ENCODE data around the gene SMIM44.
"Not testable (repeated sequence)": the region's sequence is repeated elsewhere in the genome, so short reads cannot be mapped to it uniquely, and the experiment has no call there.

SMIM44 gene

DNA sequence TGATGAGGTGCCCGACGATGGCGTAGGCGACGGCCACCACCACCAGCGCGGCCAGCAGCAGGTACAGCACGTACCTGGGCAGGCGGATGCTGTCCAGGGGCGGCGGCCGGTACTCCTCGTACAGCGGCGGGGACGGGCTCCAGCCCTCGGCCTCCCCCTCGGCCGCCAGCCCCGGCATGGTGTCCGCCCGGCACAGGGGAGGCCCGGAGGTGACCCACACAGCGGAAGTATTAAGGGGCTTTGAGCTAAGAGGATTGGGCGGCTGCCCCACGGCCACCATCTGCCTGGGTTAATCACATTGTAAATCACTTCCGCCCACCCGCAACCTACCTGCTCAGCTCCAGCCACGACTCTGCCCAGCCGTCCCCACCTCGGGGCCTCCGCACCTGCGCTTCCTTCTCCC is at the start of gene SMIM44:
Gene SMIM44 (minus strand): TSS at position 216 of the 403 bp plus-strand sequence. CDS start 38 bp downstream, at position 178.
- no peak for DNase-seq

DNA sequence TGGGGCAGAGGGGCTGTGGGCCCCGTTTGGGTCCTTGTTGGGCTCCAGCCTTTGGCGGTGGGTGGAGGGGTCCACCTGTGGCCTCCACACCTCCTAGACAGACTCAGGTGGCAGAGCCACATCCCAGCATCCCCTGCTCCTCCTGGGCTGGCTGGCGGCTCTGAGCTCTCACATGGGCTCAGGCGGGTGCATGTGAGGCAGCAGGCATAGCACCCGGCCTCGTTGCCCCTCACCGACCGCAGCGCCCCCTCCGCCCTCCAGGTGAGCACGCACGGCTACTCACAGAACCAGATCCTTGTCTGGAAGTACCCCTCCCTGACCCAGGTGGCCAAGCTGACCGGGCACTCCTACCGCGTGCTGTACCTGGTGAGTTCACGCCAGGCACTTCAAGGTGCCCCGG is 49.8 kb upstream of the SMIM44 start:
- DNase-seq: no peak

DNA sequence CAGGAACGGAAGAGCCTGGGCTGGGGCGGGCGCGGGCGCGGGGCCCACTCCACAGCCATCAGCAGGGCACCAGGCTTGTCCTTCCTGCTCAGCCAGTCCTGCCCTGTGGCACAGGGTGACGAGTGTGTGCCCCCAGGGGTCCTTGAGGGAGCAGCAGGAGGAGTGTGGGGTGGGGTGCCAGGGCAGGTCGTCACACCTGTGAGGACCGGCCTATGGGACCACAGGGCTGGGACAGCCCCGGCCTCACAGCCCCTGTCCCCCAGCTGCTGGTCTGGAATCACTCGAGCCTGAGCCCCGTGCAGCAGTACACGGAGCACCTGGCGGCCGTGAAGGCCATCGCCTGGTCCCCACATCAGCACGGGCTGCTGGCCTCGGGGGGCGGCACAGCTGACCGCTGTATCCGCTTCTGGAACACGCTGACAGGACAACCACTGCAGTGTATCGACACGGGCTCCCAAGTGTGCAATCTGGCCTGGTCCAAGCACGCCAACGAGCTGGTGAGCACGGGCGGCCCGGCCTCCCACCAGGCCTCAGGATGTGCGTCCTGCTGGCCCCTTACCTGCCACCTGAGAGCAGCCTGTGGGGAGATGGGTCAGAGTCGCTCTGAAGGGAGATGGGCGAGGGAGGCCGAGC is 49.0 kb upstream of the SMIM44 start:
- DNase-seq: no peak

DNA sequence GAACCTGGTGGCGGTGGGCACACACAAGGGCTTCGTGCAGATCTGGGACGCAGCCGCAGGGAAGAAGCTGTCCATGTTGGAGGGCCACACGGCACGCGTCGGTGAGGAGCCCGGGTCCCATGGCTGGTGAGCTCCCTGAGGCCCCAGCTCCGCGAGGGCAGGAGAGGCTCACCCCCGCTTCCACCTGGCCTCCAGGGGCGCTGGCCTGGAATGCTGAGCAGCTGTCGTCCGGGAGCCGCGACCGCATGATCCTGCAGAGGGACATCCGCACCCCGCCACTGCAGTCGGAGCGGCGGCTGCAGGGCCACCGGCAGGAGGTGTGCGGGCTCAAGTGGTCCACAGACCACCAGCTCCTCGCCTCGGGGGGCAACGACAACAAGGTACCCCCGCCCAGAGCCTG is 48.5 kb upstream of the SMIM44 start:
- DNase-seq: no peak

DNA sequence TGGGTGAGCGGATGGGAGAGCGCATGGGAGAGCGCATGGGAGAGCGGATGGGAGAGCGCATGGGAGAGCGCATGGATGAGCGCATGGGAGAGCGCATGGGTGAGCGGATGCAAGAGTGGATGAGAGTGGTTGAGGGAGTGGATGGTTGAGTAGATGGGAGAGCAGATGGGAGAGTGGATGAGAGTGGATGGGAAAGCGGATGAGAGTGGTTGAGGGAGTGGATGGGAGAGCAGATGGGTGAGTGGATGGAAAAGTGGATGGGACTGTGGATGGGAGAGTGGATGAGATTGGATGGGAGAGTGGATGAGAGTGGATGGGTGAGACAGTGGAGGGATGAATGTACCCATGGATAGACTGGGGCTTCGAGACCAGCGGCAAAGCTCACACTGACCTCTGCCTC is 47.1 kb upstream of the SMIM44 start:
- no peak for DNase-seq

DNA sequence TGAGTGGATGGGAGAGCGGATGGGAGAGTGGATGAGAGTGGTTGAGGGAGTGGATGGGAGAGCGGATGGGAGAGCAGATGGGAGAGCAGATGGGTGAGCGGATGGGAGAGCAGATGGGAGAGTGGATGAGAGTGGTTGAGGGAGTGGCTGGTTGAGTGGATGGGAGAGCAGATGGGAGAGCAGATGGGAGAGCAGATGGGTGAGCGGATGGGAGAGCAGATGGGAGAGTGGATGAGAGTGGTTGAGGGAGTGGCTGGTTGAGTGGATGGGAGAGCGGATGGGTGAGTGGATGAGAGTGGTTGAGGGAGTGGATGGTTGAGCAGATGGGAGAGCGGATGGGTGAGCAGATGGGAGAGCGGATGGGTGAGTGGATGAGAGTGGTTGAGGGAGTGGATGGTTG is 46.1 kb upstream of the SMIM44 start:
- not testable (repeated sequence) for DNase-seq

DNA sequence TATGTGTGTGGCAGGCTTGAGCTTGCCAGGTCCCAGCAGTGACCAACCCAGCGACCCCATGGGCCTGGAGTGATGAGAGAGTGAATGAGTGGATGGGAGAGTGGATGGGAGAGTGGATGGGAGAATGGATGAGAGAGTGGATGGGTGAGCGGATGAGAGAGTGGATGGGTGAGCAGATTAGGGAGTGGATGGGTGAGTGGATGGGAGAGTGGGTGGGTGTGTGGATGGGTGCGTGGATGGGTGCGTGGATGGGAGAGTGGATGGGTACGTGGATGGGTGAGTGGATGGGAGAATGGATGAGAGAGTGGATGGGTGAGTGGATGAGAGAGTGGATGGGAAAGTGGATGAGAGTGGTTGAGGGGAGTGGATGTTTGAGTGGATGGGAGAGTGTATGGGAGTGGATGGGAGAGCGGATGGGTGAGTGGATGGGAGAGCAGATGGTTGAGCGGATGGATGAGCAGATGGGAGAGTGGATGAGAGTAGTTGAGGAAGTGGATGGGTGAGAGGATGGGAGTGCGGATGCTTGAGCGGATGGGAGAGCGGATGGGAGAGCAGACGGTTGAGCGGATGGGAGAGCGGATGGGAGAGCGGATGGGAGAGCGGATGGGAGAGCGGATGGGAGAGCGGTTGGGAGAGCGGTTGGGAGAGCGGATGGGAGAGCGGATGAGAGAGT is 45.4 kb upstream of the SMIM44 start:
- DNase-seq: no peak

DNA sequence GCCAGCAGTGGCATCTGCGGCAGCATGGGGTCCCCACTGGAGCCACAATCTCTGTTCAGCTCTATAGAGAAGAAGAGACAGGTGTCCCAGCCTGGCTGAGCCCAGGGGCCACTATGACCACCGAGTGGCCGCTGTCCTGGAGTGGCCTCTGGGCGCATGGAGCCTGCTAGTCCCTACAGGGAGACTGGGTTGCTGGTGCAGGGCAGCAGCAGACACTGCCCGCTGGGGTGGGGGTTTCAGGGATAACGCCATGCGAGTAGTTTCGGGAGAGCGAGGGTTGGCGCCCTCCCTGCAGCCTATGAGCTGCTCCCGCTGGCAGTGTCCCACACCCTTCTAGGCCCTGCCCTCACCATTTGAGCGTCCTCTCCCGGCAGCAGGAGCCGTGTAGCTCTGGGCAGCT is 44.8 kb upstream of the SMIM44 start:
- no peak for DNase-seq

DNA sequence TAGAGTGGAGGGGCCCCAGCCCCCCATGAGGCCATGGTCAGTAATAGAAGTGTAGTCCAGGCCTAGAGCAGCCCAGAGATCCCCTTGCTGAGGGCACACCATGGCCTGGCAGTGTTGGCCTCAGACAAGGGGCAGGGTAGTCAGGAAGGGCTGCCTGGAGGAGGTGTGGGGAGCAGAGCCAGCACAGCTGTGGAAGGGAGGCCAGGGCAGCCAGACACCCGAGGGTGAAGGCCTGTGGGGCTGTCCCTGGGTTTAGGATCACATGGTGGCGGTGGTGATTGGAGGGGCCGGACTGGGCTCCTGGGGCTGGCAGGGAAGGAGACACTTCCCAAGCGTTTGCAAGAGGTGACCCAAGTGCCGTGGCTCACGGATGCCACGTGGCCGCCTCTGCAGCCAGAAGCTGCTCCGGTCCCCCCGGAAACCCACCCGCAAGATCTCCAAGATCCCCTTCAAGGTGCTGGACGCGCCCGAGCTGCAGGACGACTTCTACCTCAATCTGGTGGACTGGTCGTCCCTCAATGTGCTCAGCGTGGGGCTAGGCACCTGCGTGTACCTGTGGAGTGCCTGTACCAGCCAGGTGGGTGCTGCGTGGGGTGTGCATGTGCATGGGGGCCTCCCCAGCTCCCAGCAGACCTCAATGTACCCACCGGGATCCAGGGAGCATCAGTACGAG is 44.1 kb upstream of the SMIM44 start:
- DNase-seq: no peak

DNA sequence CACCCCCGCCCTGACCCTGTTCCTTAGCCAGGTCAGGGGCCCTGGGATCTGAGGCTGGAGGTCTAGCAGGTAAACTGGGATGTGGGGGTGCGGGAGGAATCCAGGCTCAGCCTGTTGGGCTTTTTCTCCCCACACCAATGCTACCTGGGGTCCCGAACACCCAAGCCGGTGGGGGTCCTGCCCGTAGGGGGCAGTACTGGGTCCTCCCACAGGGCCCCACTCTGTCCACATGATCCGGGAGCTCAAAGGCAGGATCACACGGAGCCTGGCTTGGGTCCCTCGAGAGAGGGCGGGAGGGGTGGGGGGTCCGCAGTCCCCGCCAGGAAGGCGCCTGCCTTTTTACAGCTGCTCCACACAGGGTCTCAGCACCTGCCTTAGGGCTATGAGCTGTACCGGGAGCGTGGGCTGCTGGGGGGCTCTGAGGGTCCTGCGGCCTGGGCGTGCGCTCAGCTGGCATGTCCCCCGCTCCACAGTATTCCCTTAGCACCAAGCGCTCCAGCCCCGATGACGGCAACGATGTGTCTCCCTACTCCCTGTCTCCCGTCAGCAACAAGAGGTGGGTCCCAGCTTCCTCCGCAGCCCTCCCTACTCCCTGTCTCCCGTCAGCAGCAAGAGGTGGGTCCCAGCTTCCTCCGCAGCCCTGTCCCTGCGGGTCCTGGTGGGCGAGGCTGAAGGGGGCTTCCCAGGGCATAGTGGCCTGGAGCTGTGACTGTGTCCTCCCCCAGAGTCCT is 43.4 kb upstream of the SMIM44 start:
- DNase-seq: no peak

DNA sequence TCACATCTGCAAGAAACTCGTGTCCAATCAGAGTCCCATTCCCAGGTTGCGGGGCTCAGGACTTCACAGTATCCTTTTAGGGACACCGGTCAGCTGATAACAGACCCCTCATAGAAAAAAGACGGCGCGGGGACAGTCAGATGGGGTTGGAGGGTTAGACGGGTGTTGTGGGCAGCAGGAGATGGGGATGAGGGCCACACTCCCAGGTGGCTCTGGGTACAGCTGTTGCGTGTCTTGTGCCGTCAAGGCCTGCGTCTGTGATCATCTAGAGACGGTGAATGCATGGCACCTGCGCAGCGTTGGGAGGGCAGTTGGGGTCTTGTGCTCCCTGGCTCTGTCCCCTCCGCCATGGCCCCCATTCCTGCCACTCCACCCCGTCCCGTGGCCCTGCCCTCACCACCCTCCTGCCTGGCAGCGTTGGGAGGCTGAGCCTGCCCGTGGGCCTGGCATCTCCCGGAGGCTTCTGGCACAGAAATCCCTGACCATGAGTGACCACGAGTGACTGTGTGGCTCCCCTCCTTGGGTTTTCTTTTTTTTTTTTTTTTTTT is 41.7 kb upstream of the SMIM44 start:
- DNase-seq: no peak

DNA sequence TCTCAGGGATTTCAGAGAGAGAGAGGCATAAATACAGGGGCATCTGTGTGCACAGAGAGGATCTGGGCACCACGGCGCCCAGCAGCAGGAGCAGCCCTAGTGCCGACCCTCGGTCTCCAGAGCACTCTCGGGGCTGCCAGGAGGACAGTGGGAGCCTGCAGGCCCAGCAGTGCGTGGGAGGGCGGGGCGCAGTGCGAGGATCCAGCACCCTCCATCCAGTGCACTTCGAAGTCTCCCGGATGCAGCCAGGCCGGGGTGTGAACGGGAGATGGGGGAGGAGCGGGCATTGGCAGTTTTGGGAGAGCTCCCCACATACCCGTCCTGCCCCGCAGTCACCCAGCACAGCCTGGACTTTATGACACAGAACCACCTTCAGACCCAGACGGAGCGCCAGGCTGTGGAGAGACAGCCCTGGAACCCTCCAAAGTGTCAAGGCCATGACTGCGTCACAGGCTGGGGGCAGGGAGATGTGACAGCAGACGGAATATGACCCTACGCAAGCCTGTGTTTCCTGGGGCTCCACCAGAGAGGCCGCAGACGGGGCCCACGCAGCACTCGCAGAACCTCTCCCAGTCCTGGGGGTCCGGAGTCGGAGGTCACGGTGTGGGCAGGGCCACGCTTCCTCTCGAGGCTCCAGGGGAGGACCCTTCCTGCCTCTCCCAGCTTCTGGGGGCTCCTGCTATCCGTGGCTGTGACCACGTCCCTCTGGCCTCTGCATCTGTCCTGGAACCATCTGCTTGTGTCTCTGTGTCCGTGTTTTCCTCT is 41.0 kb upstream of the SMIM44 start:
- DNase-seq: no peak

DNA sequence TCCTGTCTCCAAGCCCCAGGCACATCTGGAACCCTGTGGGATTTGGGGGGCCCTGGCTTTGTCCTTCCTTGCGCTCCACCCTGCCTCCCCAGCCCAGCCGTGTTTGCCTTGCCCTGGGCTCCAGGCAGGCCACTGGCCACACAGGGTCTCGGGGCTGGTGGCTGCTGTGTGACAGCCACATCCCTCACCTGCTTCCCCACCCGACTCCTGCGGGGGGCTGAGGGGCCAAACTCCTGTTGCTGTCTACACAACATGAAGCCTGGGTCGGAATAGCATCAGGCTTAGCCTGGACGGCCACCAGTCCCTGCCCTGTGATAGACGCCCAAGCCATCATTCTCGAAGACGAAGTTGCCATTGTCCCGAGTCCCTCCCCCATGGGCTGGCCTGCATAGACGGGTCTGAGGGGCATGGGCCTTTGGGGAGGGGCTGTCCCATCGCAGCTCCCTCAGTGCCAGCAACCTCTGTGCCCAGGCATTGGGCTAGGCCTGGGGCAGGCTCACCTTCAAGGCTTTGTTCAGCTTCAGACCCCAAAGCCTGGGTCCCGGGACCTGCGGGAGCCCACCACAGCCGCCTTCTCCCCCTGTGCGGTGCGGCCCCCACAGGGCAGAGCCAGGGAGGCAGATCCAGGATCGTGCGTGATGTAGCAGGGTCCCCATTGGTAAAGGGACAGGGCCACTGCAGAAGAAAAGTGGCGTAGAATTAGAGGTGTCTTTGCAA is 40.3 kb upstream of the SMIM44 start:
- no peak for DNase-seq

DNA sequence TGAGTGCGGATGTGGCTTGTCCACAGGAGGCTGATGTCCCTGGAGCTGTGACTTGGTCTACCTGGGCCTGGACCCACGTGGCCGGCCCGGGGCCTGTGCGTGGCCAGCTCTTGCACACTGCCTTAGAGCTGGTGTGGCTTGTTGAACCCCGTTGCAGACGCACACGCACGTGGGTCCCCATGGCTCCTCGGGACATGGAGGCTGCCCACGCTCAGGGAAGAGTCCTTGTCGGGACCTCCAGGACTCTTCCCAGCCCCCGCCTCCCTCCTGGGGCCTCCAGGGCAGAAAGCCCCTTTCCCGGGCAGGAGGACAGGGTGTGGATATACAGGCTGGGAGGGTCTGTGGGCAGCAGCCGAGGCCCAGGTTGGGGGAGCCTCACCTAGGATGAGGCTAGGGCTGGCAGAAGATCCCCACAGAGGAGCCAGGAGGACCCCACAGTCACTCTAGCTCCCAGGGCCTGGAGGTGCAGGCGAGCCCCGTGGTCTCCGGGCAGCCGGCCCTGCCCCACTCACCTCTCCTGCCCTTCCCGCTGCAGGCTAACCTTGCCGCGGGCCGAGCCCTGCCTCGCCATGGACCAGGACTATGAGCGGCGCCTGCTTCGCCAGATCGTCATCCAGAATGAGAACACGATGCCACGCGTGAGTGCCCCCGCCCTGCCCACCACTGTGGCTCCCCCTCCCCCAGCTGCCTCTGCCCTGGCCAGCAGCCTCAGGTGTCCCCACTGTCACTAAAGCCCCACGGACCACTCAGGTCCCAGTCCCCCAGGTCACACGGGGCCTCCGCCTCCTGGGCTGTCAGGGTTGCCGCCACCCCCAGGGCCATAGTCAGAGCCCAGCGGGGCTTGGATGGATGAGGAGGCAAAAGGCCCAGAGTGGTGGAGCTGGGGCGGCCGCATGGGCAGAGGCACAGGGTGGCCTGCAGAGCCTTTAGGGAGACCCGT is 39.5 kb upstream of the SMIM44 start:
- DNase-seq: no peak

DNA sequence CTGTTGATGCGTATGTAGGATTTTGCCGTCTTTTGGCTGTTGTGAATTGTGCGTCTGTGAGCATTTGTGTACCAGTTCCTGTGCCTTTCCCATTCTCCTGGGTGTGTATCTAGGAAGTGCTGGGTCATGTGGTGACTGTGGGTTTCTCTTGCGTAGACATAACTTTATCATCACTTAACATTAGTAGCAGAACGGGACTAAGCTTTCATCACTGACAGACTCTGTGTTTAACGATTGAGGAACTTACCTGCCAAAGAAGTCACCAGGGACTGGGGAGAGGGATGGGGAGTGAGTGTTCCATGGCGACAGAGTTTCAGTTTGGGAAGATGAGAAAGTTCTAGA is 37.8 kb upstream of the SMIM44 start:
- no peak for DNase-seq

DNA sequence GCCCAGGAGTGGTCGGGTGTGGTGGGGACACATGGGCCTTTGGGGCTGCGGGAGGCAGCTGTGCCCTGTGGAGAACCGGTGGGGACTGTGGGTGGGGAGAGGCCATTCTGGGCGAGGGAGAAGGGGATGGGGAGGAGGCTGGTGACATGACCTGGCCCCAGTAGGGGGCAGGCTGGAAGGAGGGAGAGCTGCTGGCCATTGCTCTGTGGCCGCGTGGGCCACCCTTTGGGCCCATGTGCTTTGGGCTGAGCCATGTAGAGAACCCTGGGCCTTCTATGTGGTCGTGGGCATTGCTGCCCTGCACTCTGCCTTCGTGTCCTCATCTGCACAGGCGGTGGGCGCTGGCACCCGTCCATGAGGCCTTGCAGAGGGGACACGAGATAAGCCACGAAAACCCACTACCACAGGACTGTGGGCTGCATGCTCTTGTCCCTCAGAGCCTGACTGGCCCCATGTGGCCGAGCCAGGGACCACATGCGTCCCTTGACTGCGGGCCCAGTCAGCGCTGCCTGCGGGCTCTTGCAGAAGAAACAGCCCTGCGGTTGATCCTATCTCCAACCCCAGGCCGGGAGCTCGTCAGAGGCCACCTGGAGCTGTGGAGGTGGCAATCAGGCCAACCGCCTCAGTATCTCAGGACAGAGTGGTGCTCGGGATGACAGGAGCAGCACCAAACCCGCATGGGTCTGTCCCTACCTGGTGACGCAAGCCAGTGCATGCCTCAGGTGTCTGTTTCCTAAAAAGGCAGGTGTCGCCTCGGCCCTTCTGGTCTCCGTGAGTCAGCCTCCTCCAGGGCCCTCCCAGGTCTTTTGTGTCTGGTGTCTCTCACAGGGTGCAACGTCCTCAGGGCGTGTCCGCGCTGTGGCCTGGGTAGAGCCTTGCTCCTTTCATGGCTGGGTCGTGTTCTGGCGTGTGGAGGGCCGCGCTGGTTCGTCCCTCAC is 37.2 kb upstream of the SMIM44 start:
- DNase-seq: no peak

DNA sequence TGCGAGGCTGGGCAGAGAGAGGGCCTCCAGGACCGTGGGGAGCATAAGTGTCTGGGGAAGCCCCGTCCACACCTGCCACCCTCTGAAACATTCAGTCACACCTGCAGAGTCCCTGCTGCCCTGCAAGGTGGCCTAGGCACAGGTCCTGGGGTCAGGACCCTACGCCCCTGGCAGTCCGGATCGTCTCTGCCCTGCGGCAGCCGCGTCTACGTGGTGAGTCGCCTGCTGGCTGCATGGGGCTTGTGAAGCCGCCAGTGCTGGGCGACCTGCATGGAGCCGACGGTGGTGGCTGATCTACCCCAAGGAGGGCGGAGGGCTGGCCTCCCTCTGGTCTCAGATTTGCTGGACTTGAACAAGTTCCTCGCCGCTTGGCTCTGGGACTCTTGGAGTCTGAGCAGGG is 35.9 kb upstream of the SMIM44 start:
- no peak for DNase-seq

DNA sequence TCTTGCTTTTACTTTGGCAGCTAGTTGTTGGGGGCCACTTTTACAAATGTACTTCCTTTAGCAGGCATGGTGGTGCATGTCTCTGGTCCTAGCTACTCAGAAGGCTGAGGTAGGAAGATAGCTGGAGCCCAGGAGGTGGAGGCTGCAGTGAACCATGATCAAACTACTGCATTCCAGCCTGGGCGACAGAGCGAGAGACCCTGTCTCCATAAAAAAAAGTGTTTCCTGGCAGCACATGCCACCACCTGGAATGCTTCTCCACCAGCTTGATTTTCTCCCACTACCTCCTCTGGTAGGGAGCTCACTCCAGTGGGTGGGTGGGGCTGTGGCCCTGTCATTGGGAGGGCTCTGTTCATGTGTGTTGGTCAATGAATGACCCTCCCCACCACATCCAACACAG is 35.4 kb upstream of the SMIM44 start:
- no peak for DNase-seq

DNA sequence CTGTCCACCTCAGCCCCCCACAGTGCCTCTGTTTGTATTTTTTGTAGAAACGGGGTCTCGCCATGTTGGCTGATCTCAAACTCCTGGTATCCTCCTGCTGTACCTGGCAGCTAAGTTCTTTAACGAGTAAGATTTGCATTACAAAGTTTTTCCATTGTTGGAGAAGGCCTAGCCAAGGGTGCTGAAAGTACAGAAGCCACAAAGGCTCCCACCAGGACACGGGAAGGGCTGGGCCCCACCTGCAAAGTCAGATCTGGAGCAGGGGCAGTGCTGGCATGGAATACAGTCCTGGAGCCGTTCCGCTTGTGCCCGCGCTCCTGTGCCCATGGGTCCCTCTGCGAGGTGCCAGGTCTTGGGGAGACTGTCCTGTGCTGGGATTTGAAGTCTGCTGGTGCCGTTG is 35.0 kb upstream of the SMIM44 start:
- no peak for DNase-seq

DNA sequence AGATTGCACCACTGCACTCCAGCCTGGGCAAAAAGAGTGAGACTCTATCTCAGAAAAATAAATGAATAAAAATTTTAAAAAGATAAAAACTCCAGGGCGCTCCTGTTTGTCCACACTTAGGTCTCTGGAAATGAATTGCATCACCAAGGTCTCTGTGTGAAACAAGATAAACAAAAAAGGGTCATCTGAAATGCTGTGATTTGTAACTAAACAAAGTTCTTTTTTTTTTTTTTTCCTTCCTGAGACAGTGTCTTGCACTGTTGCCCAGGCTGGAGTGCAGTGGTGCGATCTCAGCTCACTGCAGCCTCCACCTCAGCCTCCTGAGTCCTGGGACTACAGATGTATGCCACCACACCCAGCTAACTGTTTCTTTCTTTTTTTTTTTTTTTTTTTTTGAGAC is 34.4 kb upstream of the SMIM44 start:
- DNase-seq: no peak

Measured in activated effector memory CD4-positive, alpha-beta T cell treated with Interleukin-2 at 50 U/mL for 16 hours (primary cell).